Hepatocyte (in vitro differentiated cells): ENCODE results near the gene CFHR3. TPM values are rescaled to one million over a fixed set of nuclear protein-coding genes. Genes with fewer than 3 reads are reported as not detected.

Experiments used
- DNase-seq: peaks from one replicate; pipeline ENCODE4 v3.0.0-alpha.2; 2016; ENCODE audit warnings: low spot score
- H2AFZ ChIP-seq: fragments of 200-600 bp; sonication (generic); 2 replicates; pipeline ENCODE4 v1.6.0; 2016; ENCODE audit warnings: antibody characterized with exemption, mild to moderate bottlenecking
- H3K27ac ChIP-seq: fragments of 200-600 bp; sonication (generic); 2 replicates; pipeline ENCODE4 v1.5.1; 2016; ENCODE audit warnings: mild to moderate bottlenecking
- H3K27me3 ChIP-seq: fragments of 200-600 bp; sonication (generic); 2 replicates; pipeline ENCODE4 v1.6.1; 2016
- H3K36me3 ChIP-seq: fragments of 200-600 bp; sonication (generic); replicated peaks from 2 replicates; pipeline ENCODE4 v1.5.1; 2016; ENCODE audit warnings: low read depth; ENCODE audit not compliant: insufficient read depth
- H3K4me1 ChIP-seq: fragments of 200-600 bp; sonication (generic); 2 replicates; pipeline ENCODE4 v1.5.1; 2016; ENCODE audit warnings: mild to moderate bottlenecking, moderate library complexity; ENCODE audit not compliant: insufficient read depth
- H3K4me2 ChIP-seq: fragments of 200-600 bp; sonication (generic); 2 replicates; pipeline ENCODE4 v1.6.0; 2016
- H3K4me3 ChIP-seq: fragments of 200-600 bp; sonication (generic); 2 replicates; pipeline ENCODE4 v1.5.1; 2016; ENCODE audit warnings: mild to moderate bottlenecking
- H3K79me2 ChIP-seq: fragments of 200-600 bp; sonication (generic); 2 replicates; pipeline ENCODE4 v1.6.0; 2017; ENCODE audit warnings: mild to moderate bottlenecking
- H3K9me2 ChIP-seq: fragments of 200-600 bp; sonication (generic); replicated peaks from 2 replicates; pipeline ENCODE4 v1.6.0; 2017; ENCODE audit warnings: mild to moderate bottlenecking; ENCODE audit not compliant: insufficient read depth
- H3K9me3 ChIP-seq: fragments of 200-600 bp; sonication (generic); 2 replicates; pipeline ENCODE4 v1.5.1; 2016; ENCODE audit warnings: low read depth, mild to moderate bottlenecking
- H4K20me1 ChIP-seq: fragments of 200-600 bp; sonication (generic); 2 replicates; pipeline ENCODE4 v1.6.0; 2016; ENCODE audit warnings: mild to moderate bottlenecking; ENCODE audit not compliant: insufficient read depth, poor library complexity, severe bottlenecking
- EZH2 ChIP-seq: fragments of 200-600 bp; sonication (generic); IDR thresholded peaks from 2 replicates; pipeline ENCODE4 v1.6.1; 2016; ENCODE audit warnings: antibody characterized with exemption, mild to moderate bottlenecking, borderline replicate concordance
- EZH2phosphoT487 ChIP-seq: fragments of 200-600 bp; sonication (generic); IDR thresholded peaks from one replicate; pipeline ENCODE4 v1.6.1; 2018; ENCODE audit warnings: antibody characterized with exemption, mild to moderate bottlenecking, low read depth, moderate library complexity; ENCODE audit not compliant: unreplicated experiment, severe bottlenecking
- WGBS: methylation state at CpG from one replicate; pipeline ENCODE4 v1.1.6; 2016; ENCODE audit warnings: low lambda C conversion rate; ENCODE audit errors: missing lambda C conversion rate; 5-methylcytosine and 5-hydroxymethylcytosine counted together
- polyA plus RNA-seq: library from polyadenylated mRNA; unstranded; fragments of >200 nt; fragmentation: Nextera tagmentation; extraction: Ambion mirVana; gene quantifications from 2 replicates; pipeline ENCODE4 v1.2.1, GENCODE V29; 2016
- total RNA-seq: library from RNA; depleted of rRNA; stranded (reverse); fragments of >200 nt; gene quantifications from 2 replicates; pipeline ENCODE4 v1.2.3, GENCODE V29; 2014
- TF ChIP-seq, protein P1 (sequence below): fragments of 200-600 bp; sonication (generic); IDR thresholded peaks from 2 replicates; pipeline ENCODE4 v1.5.1; 2016; ENCODE audit warnings: antibody characterized with exemption, mild to moderate bottlenecking; ENCODE audit not compliant: poor library complexity

CFHR3 gene
- 1.7 and 1.8 TPM in 2 replicates for total RNA-seq
- 1.7 and 2.3 TPM in 2 replicates for polyA plus RNA-seq

GRCh38 chr1:196774603-196775002 is at the start of gene CFHR3:
TSS of gene CFHR3 (plus strand) at chr1:196774840. CDS start at chr1:196774887, 47 bp downstream.
- H3K27ac ChIP-seq, result no peak within 1 kb of the TSS
- no peaks in the 10 kb centered on the region for H4K20me1 ChIP-seq
- TF ChIP-seq, protein P1, sequence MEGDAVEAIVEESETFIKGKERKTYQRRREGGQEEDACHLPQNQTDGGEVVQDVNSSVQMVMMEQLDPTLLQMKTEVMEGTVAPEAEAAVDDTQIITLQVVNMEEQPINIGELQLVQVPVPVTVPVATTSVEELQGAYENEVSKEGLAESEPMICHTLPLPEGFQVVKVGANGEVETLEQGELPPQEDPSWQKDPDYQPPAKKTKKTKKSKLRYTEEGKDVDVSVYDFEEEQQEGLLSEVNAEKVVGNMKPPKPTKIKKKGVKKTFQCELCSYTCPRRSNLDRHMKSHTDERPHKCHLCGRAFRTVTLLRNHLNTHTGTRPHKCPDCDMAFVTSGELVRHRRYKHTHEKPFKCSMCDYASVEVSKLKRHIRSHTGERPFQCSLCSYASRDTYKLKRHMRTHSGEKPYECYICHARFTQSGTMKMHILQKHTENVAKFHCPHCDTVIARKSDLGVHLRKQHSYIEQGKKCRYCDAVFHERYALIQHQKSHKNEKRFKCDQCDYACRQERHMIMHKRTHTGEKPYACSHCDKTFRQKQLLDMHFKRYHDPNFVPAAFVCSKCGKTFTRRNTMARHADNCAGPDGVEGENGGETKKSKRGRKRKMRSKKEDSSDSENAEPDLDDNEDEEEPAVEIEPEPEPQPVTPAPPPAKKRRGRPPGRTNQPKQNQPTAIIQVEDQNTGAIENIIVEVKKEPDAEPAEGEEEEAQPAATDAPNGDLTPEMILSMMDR, result no peak
- TF ChIP-seq EZH2phosphoT487, result no peak
- no peak for TF ChIP-seq EZH2
- no peaks in the 10 kb centered on the region for H3K36me3 ChIP-seq
- H3K79me2 ChIP-seq, result no peaks in the 10 kb centered on the region
- H3K4me2 ChIP-seq, result no peak within 1 kb of the TSS
- no peak within 1 kb of the TSS for H3K4me3 ChIP-seq
- DNase-seq, result no peak
- H3K4me1 ChIP-seq, result no peaks in the 10 kb centered on the region
- H3K9me3 ChIP-seq, result no peaks in the 10 kb centered on the region
- no peaks in the 10 kb centered on the region for H3K27me3 ChIP-seq
- no peak within 1 kb of the TSS for H2AFZ ChIP-seq
- no peaks in the 10 kb centered on the region for H3K9me2 ChIP-seq

GRCh38 chr1:196732526-196732925 is 42.1 kb upstream of the CFHR3 start:
- Histone ChIP-seq H3K9me3 (no peaks in the 10 kb centered on the region), H3K4me3 (no peak overlapping the region), H3K27ac (no peak overlapping the region), H4K20me1 (no peaks in the 10 kb centered on the region), H3K4me1 (no peaks in the 10 kb centered on the region), H3K9me2 (no peaks in the 10 kb centered on the region), H3K4me2 (no peak overlapping the region), H2AFZ (no peak overlapping the region), H3K79me2 (no peaks in the 10 kb centered on the region), H3K36me3 (no peaks in the 10 kb centered on the region), H3K27me3 (no peaks in the 10 kb centered on the region)
- 90% methylated on average over 2 of the region's 2 CpGs for WGBS
- TF ChIP-seq EZH2, result no peak
- TF ChIP-seq, protein P1, result no peak
- no peak for TF ChIP-seq EZH2phosphoT487
- no peak for DNase-seq

DNA sequence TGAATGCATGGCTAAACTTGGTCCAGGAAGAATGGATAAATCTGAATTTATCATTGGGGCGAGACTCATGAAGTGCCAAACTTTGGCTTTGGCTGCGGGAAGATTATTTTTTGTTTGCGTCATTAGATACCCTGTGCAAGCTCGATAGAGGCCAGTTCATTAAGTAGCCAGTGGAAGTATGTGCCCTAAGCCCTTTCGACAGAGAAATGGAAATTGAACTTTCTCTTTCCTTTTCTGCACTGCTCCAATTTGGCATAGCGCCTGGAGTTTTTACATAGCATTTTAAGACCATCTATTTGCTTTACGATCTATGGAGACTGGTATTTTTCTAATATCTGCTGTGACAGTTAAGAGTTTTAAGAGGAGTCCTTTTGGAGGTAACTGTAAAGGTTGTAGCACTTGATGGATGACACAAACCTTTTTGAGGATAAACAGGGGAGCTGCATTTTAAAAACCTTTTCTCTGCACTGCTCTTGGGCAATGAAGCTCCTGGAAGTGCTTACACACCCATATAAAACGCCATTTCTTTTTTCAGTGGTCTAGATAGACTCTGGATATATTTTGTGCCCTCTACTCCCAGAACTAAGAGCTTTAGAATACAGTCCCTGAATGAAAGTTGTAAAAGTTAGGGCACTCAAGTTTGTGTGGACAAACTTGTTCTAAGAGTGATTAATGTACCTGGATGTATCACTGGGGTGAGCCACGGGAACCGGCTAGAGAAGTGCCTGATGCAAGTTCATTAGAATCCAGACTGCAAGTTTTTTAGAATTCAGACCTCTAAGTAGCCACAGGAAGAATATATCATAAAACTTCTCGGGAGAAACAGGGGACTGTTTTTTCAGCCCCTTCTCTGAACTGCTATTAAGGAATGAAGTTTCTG is 41.3 kb upstream of the CFHR3 start:
- no peak for TF ChIP-seq EZH2
- no peak for TF ChIP-seq EZH2phosphoT487
- TF ChIP-seq, protein P1, result no peak

More for the DNA sequence above, 41.3 kb upstream of the CFHR3 start:
- no peak overlapping the region for H2AFZ ChIP-seq
- no peak overlapping the region for H3K27ac ChIP-seq
- no peaks in the 10 kb centered on the region for H3K36me3 ChIP-seq
- H3K4me3 ChIP-seq, result no peak overlapping the region
- no peak overlapping the region for H3K4me2 ChIP-seq
- no peaks in the 10 kb centered on the region for H3K9me2 ChIP-seq
- WGBS, result 78% methylated on average over 11 of the region's 11 CpGs
- DNase-seq, result no peak
- no peaks in the 10 kb centered on the region for H3K9me3 ChIP-seq
- no peaks in the 10 kb centered on the region for H3K79me2 ChIP-seq
- no peaks in the 10 kb centered on the region for H4K20me1 ChIP-seq
- H3K4me1 ChIP-seq, result no peaks in the 10 kb centered on the region
- no peaks in the 10 kb centered on the region for H3K27me3 ChIP-seq
